Kasumi-1 (cell line): Measurements from ENCODE around the gene MCF2L2.

ENCODE experiments used
- DNase-seq, 2 experiments: peaks; one replicate each; lab custom pipeline; 2025; lab: John Stamatoyannopoulos, UW

Gene MCF2L2

GRCh38 chr3:183327343-183327742 is 101.1 kb downstream of the MCF2L2 start:
- no peak for DNase-seq

GRCh38 chr3:183324083-183324482 is 104.3 kb downstream of the MCF2L2 start:
- DNase-seq = no peak

- no peak for DNase-seq
These were observed 109.0 kb downstream of the MCF2L2 start for GRCh38 chr3:183319371-183319770.

GRCh38 chr3:183318877-183319276 is 109.5 kb downstream of the MCF2L2 start:
- no peak for DNase-seq

- no peak for DNase-seq
These were observed 110.2 kb downstream of the MCF2L2 start for GRCh38 chr3:183317886-183318865.

GRCh38 chr3:183317271-183317670 is 111.1 kb downstream of the MCF2L2 start:
- DNase-seq = no peak

- DNase-seq = no peak
These were observed 112.7 kb downstream of the MCF2L2 start for GRCh38 chr3:183315739-183316138.

GRCh38 chr3:183313764-183314163 is 114.7 kb downstream of the MCF2L2 start:
- DNase-seq = no peak

GRCh38 chr3:183313351-183313750 is 115.1 kb downstream of the MCF2L2 start:
- no peak for DNase-seq

GRCh38 chr3:183312433-183312832 is 116.0 kb downstream of the MCF2L2 start:
- DNase-seq = no peak

GRCh38 chr3:183310936-183311335 is 117.5 kb downstream of the MCF2L2 start:
- DNase-seq = no peak

GRCh38 chr3:183309276-183309675 is 119.1 kb downstream of the MCF2L2 start:
- DNase-seq = no peak

GRCh38 chr3:183308751-183309150 is 119.7 kb downstream of the MCF2L2 start:
- DNase-seq = peak in 1 of 2 experiments; percentile 11

GRCh38 chr3:183307749-183308148 is 120.7 kb downstream of the MCF2L2 start:
- DNase-seq = no peak

- DNase-seq = peak; percentile 95 to 97
These were observed 121.4 kb downstream of the MCF2L2 start for GRCh38 chr3:183306798-183307671.

GRCh38 chr3:183303690-183304089 is 124.7 kb downstream of the MCF2L2 start:
- no peak for DNase-seq

- peak; percentile 78 to 81 for DNase-seq
These were observed 126.4 kb downstream of the MCF2L2 start for GRCh38 chr3:183301937-183302580.

- no peak for DNase-seq
These were observed 127.3 kb downstream of the MCF2L2 start for GRCh38 chr3:183300996-183301562.

GRCh38 chr3:183299976-183300375 is 128.4 kb downstream of the MCF2L2 start:
- no peak for DNase-seq

GRCh38 chr3:183298701-183299153 is 129.7 kb downstream of the MCF2L2 start:
- peak; percentile 68 to 79 for DNase-seq

GRCh38 chr3:183296944-183297343 is 131.5 kb downstream of the MCF2L2 start:
- DNase-seq = no peak

GRCh38 chr3:183295211-183295610 is 133.2 kb downstream of the MCF2L2 start:
- DNase-seq = peak; percentile 46 to 64
